ENCODE data around the gene TMEM114. TPM values are rescaled to one million over a fixed set of nuclear protein-coding genes. Genes with fewer than 3 reads are reported as not detected.
"Not testable (repeated sequence)": the region's sequence is repeated elsewhere in the genome, so short reads cannot be mapped to it uniquely, and the experiment has no call there.

Gene TMEM114
- total RNA-seq, 1 donor from 2014 or later = not detected

GRCh38 chr16:8576141-8577004 is 13.9 kb downstream of the TMEM114 start:
- no peak for DNase-seq (ENCODE audit: low read depth in 2 of 2)

- no peak for DNase-seq (ENCODE audit: low read depth in 2 of 2)
These were observed 14.9 kb downstream of the TMEM114 start for GRCh38 chr16:8575399-8575798.

GRCh38 chr16:8572919-8573724 is 17.2 kb downstream of the TMEM114 start:
- peak in 1 of 2 donors; percentile 7 for DNase-seq (ENCODE audit: low read depth in 2 of 2)

- DNase-seq (ENCODE audit: low read depth in 2 of 2) = no peak
These were observed 18.0 kb downstream of the TMEM114 start for GRCh38 chr16:8572063-8572918.

GRCh38 chr16:8571061-8571596 is 19.2 kb downstream of the TMEM114 start:
- peak in 1 of 2 donors; percentile 15 for DNase-seq (ENCODE audit: low read depth in 2 of 2)

GRCh38 chr16:8570393-8570792 is 19.9 kb downstream of the TMEM114 start:
- not testable (repeated sequence) for DNase-seq (ENCODE audit: low read depth in 2 of 2)

- DNase-seq (ENCODE audit: low read depth in 2 of 2) = no peak
These were observed 20.5 kb downstream of the TMEM114 start for GRCh38 chr16:8569650-8570346.

GRCh38 chr16:8568231-8568617 is 22.1 kb downstream of the TMEM114 start:
- DNase-seq (ENCODE audit: low read depth in 2 of 2) = peak in 1 of 2 donors; percentile 4

GRCh38 chr16:8567355-8568230 is 22.7 kb downstream of the TMEM114 start:
- peak; percentile 79 to 88 for DNase-seq (ENCODE audit: low read depth in 2 of 2)

GRCh38 chr16:8565498-8565897 is 24.8 kb downstream of the TMEM114 start:
- no peak for DNase-seq (ENCODE audit: low read depth in 2 of 2)

- no peak for DNase-seq (ENCODE audit: low read depth in 2 of 2)
These were observed 25.4 kb downstream of the TMEM114 start for GRCh38 chr16:8564934-8565345.

GRCh38 chr16:8563944-8564540 is 26.3 kb downstream of the TMEM114 start:
- DNase-seq (ENCODE audit: low read depth in 2 of 2) = not testable (repeated sequence)

- DNase-seq (ENCODE audit: low read depth in 2 of 2) = no peak
These were observed 28.8 kb downstream of the TMEM114 start for GRCh38 chr16:8561496-8561895.

GRCh38 chr16:8555400-8555799 is 34.9 kb downstream of the TMEM114 start:
- no peak for DNase-seq (ENCODE audit: low read depth in 2 of 2)

GRCh38 chr16:8554881-8555280 is 35.4 kb downstream of the TMEM114 start:
- no peak for DNase-seq (ENCODE audit: low read depth in 2 of 2)

- no peak for DNase-seq (ENCODE audit: low read depth in 2 of 2)
These were observed 36.3 kb downstream of the TMEM114 start for GRCh38 chr16:8554022-8554421.

- DNase-seq (ENCODE audit: low read depth in 2 of 2) = no peak
These were observed 37.7 kb downstream of the TMEM114 start for GRCh38 chr16:8552487-8553221.
